Measurements from ENCODE around the gene NAA20.

GRCh38 chr20:20009784-20010253, 7.3 kb upstream of the NAA20 start:
- TF ChIP-seq POLR2A (IDR thresholded peaks at IDR 0.05; ENCODE audit: low read depth, low read length) (no peak), POLR2AphosphoS5 (IDR thresholded peaks at IDR 0.05; ENCODE audit: low read depth, low read length) (no peak), TAF1 (IDR thresholded peaks at IDR 0.05; ENCODE audit: borderline replicate concordance, low read depth, low read length) (no peak)
